Measurements from ENCODE around the gene XPC.

XPC gene

DNA sequence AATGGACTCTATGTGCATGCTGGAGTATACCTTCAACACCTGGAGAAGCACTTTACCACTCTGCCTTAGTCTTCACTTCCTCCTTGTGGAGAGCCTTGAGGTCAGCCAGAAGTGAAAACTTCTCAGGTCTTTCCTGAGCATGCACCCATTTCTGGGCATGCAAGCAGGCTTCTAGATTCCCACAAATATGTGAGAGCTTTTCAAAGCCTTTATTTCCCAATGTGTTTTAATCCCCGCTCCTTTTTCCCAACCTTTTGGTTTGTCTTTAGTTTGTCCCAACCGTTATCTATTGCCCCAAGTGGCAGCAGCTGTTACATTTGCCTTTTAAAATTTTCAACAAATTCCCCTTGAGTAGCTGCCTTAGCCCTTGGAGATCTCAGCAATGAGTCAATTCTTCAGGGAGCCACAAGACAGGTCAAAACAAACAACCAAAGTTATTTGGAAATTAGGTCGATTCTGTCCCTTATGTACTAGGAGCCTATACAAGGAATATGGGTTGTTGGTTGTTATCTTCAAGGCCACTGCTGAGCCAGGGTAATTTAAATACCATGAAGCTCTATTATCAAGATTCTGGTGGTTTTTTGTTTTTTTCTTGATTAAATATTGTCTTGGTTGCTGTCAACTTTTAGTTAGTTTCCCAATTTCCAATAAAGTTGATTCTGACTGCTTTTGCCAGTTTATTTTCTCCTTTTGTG lies 44.6 kb upstream of the XPC start:
- Histone ChIP-seq H3K27me3 (replicated peaks in 2 of 5; ENCODE audit: control insufficient read depth in 4 of 5, insufficient read depth in 5 of 5, low read length in 4 of 5) (no peaks in the 10 kb centered on the region), H3K27ac (ENCODE audit: insufficient read depth in 1 of 2, low read depth in 1 of 2, low read length in 2 of 2, poor library complexity in 1 of 2, severe bottlenecking in 2 of 2) (no peak overlapping the region), H3K36me3 (ENCODE audit: control insufficient read depth in 4 of 4, insufficient read depth in 4 of 4, low read length in 3 of 4) (peaks cover 0 to 2% (median 0%) of the 10 kb centered on the region in 4 experiments), H3K9me3 (ENCODE audit: control extremely low read depth in 1 of 5, control insufficient read depth in 4 of 5, insufficient read depth in 2 of 5, low read depth in 1 of 5, low read length in 4 of 5) (peaks cover 5 to 36% (median 7%) of the 10 kb centered on the region in 5 experiments), H3K4me3 (ENCODE audit: control insufficient read depth in 1 of 7, extremely low read depth in 1 of 7, insufficient read depth in 4 of 7, low read depth in 2 of 7, low read length in 6 of 7) (no peak overlapping the region), H3K4me1 (ENCODE audit: control extremely low read depth in 1 of 4, control insufficient read depth in 4 of 4, insufficient read depth in 4 of 4, low read length in 3 of 4) (peaks cover 0 to 8% (median 3%) of the 10 kb centered on the region in 4 experiments)
- WGBS (ENCODE audit: insufficient coverage) = 100% methylated on average over 2 of the region's 3 CpGs
- ChIA-PET CTCF (interaction anchor here (0.7 to 3.4 kb wide), 7 partner anchors 9 to 238 kb away, joined by 3 to 19 read pairs (median 3); no protein-coding TSS in a partner anchor), POLR2A (no interaction called here)
- no peak for DNase-seq

DNA sequence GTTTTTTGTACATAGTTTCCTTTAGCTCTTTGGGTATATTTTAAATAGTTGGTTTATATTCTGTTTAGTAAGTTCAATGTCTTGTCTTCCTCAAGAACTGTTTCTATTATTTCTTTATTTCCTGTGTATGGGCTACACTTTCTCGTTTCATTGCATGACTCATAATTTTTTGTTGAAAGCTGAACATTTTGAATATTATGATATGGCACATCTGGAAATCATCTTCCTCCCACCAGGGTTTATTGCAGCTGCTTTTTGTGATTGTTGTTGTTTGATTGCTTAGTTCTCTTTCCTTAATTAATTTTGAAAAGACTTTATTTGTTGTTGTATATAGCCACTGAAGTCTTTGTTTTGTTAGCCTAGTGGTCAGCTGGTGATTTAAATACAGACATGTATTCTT lies 44.1 kb upstream of the XPC start:
- Histone ChIP-seq H3K27me3 (replicated peaks in 2 of 5; ENCODE audit: control insufficient read depth in 4 of 5, insufficient read depth in 5 of 5, low read length in 4 of 5) (no peaks in the 10 kb centered on the region), H3K27ac (ENCODE audit: insufficient read depth in 1 of 2, low read depth in 1 of 2, low read length in 2 of 2, poor library complexity in 1 of 2, severe bottlenecking in 2 of 2) (no peak overlapping the region), H3K4me1 (ENCODE audit: control extremely low read depth in 1 of 4, control insufficient read depth in 4 of 4, insufficient read depth in 4 of 4, low read length in 3 of 4) (peaks cover 0 to 8% (median 3%) of the 10 kb centered on the region in 4 experiments), H3K9me3 (ENCODE audit: control extremely low read depth in 1 of 5, control insufficient read depth in 4 of 5, insufficient read depth in 2 of 5, low read depth in 1 of 5, low read length in 4 of 5) (peaks cover 5 to 36% (median 7%) of the 10 kb centered on the region in 5 experiments), H3K4me3 (ENCODE audit: control insufficient read depth in 1 of 7, extremely low read depth in 1 of 7, insufficient read depth in 4 of 7, low read depth in 2 of 7, low read length in 6 of 7) (no peak overlapping the region), H3K36me3 (ENCODE audit: control insufficient read depth in 4 of 4, insufficient read depth in 4 of 4, low read length in 3 of 4) (peaks cover 0 to 2% (median 0%) of the 10 kb centered on the region in 4 experiments)
- WGBS (ENCODE audit: insufficient coverage) = no CpG with 5 or more reads among the region's 1 CpG
- CTCF ChIA-PET = interaction anchor here (0.7 to 3.4 kb wide), 5 partner anchors 8 to 39 kb away, joined by 3 to 19 read pairs (median 3); no protein-coding TSS in a partner anchor
- DNase-seq = peak in 1 of 3 donors; percentile 33
- POLR2A ChIA-PET = no interaction called here

DNA sequence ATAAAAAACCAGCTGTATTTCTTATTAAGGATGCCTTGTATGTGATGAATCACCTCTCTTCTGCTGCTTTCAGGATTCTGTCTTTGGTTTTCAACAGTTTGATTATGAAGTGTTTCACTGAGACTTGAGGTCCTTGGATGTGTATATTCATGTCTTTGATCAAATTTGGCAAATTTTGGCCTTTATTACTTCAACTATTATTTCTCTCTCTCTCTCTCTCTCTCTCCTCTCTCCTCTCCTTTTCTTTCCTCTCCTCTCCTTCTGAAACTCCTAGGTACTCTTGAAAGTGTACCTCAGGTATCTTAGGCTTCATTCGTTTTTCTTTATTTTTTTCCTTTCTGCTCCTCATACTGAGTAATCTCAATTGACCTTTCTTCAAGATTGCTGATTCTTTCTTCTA lies 43.5 kb upstream of the XPC start:
- Histone ChIP-seq H3K36me3 (ENCODE audit: control insufficient read depth in 4 of 4, insufficient read depth in 4 of 4, low read length in 3 of 4) (peaks cover 0 to 2% (median 0%) of the 10 kb centered on the region in 4 experiments), H3K4me1 (ENCODE audit: control extremely low read depth in 1 of 4, control insufficient read depth in 4 of 4, insufficient read depth in 4 of 4, low read length in 3 of 4) (peaks cover 0 to 8% (median 3%) of the 10 kb centered on the region in 4 experiments), H3K9me3 (ENCODE audit: control extremely low read depth in 1 of 5, control insufficient read depth in 4 of 5, insufficient read depth in 2 of 5, low read depth in 1 of 5, low read length in 4 of 5) (peaks cover 5 to 36% (median 7%) of the 10 kb centered on the region in 5 experiments), H3K27ac (ENCODE audit: insufficient read depth in 1 of 2, low read depth in 1 of 2, low read length in 2 of 2, poor library complexity in 1 of 2, severe bottlenecking in 2 of 2) (no peak overlapping the region), H3K4me3 (ENCODE audit: control insufficient read depth in 1 of 7, extremely low read depth in 1 of 7, insufficient read depth in 4 of 7, low read depth in 2 of 7, low read length in 6 of 7) (no peak overlapping the region), H3K27me3 (replicated peaks in 2 of 5; ENCODE audit: control insufficient read depth in 4 of 5, insufficient read depth in 5 of 5, low read length in 4 of 5) (no peaks in the 10 kb centered on the region)
- ChIA-PET POLR2A (no interaction called here), CTCF (interaction anchor here (0.7 to 3.4 kb wide), 3 partner anchors 10 to 40 kb away, joined by 3 to 19 read pairs (median 5); no protein-coding TSS in a partner anchor)
- peak in 1 of 3 donors; percentile 23 for DNase-seq
- WGBS (ENCODE audit: insufficient coverage) = no CpG with 5 or more reads among the region's 1 CpG

DNA sequence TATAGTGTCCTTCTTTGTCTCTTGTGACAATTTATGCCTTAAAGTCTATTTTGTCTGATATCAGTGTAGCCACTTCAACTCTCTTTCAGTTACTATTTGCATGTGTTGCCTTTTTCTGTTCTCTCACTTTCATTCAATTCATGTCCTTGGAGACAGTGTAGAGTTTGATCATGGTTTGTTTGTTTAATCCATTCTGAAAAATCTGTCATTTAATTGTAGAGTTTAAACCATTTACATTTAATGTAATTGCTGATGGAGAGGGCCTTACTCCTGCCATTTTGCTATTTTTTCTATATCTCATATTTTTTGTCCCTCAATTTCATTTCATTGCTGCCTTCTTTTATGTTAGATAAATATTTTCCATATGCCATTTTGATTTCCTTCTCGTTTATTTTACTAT lies 42.5 kb upstream of the XPC start:
- Histone ChIP-seq H3K27ac (ENCODE audit: insufficient read depth in 1 of 2, low read depth in 1 of 2, low read length in 2 of 2, poor library complexity in 1 of 2, severe bottlenecking in 2 of 2) (no peak overlapping the region), H3K9me3 (ENCODE audit: control extremely low read depth in 1 of 5, control insufficient read depth in 4 of 5, insufficient read depth in 2 of 5, low read depth in 1 of 5, low read length in 4 of 5) (peaks cover 5 to 36% (median 7%) of the 10 kb centered on the region in 5 experiments), H3K27me3 (replicated peaks in 2 of 5; ENCODE audit: control insufficient read depth in 4 of 5, insufficient read depth in 5 of 5, low read length in 4 of 5) (no peaks in the 10 kb centered on the region), H3K4me3 (ENCODE audit: control insufficient read depth in 1 of 7, extremely low read depth in 1 of 7, insufficient read depth in 4 of 7, low read depth in 2 of 7, low read length in 6 of 7) (no peak overlapping the region), H3K36me3 (ENCODE audit: control insufficient read depth in 4 of 4, insufficient read depth in 4 of 4, low read length in 3 of 4) (peaks cover 0 to 2% (median 0%) of the 10 kb centered on the region in 4 experiments), H3K4me1 (ENCODE audit: control extremely low read depth in 1 of 4, control insufficient read depth in 4 of 4, insufficient read depth in 4 of 4, low read length in 3 of 4) (peaks cover 0 to 6% (median 3%) of the 10 kb centered on the region in 4 experiments)
- ChIA-PET CTCF (interaction anchor here (1.8 kb wide), 1 partner anchor 11 kb away, joined by 5 read pairs; no protein-coding TSS in a partner anchor), POLR2A (no interaction called here)
- no CpG with 5 or more reads among the region's 1 CpG for WGBS (ENCODE audit: insufficient coverage)
- no peak for DNase-seq

DNA sequence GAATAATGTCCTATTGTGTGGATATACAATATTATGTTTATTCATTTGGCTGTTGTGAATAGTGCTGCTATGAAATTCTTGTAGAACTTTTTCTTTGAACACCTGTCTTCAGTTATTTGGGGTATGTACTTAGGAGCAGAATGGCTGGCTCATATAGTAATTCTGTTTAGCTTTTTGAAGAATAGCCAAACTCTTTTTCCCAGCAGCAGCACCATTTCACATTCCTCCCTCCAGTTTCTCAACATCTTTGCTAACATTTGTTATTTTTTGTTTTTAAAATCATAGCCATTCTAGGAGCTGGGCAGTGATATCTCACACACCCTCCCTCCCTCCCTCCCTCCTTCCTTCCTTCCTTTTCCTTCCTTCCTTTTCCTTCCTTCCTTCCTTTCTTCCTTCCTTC lies 40.0 kb upstream of the XPC start:
- POLR2A ChIA-PET = no interaction called here
- CTCF ChIA-PET = interaction anchor here (0.6 to 7.8 kb wide), 6 partner anchors 10 to 243 kb away, joined by 3 to 65 read pairs (median 6); no protein-coding TSS in a partner anchor
- peaks cover 0 to 3% (median 0%) of the 10 kb centered on the region in 4 experiments for H3K4me1 ChIP-seq (ENCODE audit: control extremely low read depth in 1 of 4, control insufficient read depth in 4 of 4, insufficient read depth in 4 of 4, low read length in 3 of 4)
- peaks cover 0 to 23% (median 5%) of the 10 kb centered on the region in 5 experiments for H3K9me3 ChIP-seq (ENCODE audit: control extremely low read depth in 1 of 5, control insufficient read depth in 4 of 5, insufficient read depth in 2 of 5, low read depth in 1 of 5, low read length in 4 of 5)
- no peaks in the 10 kb centered on the region for H3K27me3 ChIP-seq (replicated peaks in 2 of 5; ENCODE audit: control insufficient read depth in 4 of 5, insufficient read depth in 5 of 5, low read length in 4 of 5)
- no peak overlapping the region for H3K27ac ChIP-seq (ENCODE audit: insufficient read depth in 1 of 2, low read depth in 1 of 2, low read length in 2 of 2, poor library complexity in 1 of 2, severe bottlenecking in 2 of 2)
- H3K4me3 ChIP-seq (ENCODE audit: control insufficient read depth in 1 of 7, extremely low read depth in 1 of 7, insufficient read depth in 4 of 7, low read depth in 2 of 7, low read length in 6 of 7) = no peak overlapping the region
- DNase-seq = no peak
- H3K36me3 ChIP-seq (ENCODE audit: control insufficient read depth in 4 of 4, insufficient read depth in 4 of 4, low read length in 3 of 4) = peaks cover 0 to 2% (median 0%) of the 10 kb centered on the region in 4 experiments

DNA sequence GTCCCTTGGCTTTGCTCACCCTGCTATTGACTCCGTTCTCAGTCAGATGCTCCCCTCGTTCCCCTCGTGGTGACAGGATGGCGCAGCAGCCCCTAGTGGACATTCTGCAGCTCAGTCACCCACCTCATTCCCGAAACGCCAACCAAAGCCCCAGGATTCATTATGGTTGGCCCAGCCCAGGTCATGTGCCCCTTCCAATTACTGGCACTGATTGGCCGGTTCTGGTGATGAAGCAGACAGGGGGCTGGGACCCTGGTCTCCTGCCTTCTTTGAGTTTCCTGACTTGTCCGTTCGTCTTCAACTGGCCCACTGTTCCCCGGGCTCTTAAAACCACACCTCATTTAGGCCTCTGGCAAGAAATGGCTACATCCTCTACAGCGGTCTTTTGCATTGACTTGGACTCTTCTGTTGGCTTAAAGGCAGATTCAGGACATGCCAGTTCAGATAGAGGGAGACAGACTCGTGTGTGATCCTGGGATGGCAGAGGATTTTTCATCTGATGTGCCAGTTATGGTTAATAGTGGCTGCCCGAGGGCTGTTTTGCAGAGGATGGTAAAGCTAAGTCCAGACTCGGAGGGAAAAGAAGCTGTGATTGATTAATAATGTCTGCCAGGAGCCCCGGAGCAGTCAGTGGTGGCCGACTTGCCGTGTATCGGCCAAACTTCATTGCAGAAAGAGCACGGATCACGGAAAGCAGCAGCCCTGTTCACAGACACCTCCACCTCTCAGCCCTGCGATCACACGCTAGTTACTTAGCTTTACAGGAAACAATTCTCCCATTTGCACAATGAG lies 38.1 kb upstream of the XPC start:
- ChIA-PET CTCF (interaction anchor here (0.8 to 7.8 kb wide), 9 partner anchors 9 to 164 kb away, joined by 3 to 65 read pairs (median 5); no protein-coding TSS in a partner anchor), POLR2A (interaction anchor here (0.6 kb wide), 1 partner anchor 74 kb away, joined by 3 read pairs; no protein-coding TSS in a partner anchor)
- H3K27ac ChIP-seq (ENCODE audit: insufficient read depth in 1 of 2, low read depth in 1 of 2, low read length in 2 of 2, poor library complexity in 1 of 2, severe bottlenecking in 2 of 2) = no peak overlapping the region
- H3K4me3 ChIP-seq (ENCODE audit: control insufficient read depth in 1 of 7, extremely low read depth in 1 of 7, insufficient read depth in 4 of 7, low read depth in 2 of 7, low read length in 6 of 7) = peak overlapping the region in 1 of 7 experiments; percentile 36
- no peaks in the 10 kb centered on the region for H3K27me3 ChIP-seq (replicated peaks in 2 of 5; ENCODE audit: control insufficient read depth in 4 of 5, insufficient read depth in 5 of 5, low read length in 4 of 5)
- WGBS (ENCODE audit: insufficient coverage) = 79% methylated on average over 21 of the region's 22 CpGs
- no peaks in the 10 kb centered on the region for H3K36me3 ChIP-seq (ENCODE audit: control insufficient read depth in 4 of 4, insufficient read depth in 4 of 4, low read length in 3 of 4)
- peak in 1 of 3 donors; percentile 78 for DNase-seq
- peaks cover 0 to 14% (median 0%) of the 10 kb centered on the region in 5 experiments for H3K9me3 ChIP-seq (ENCODE audit: control extremely low read depth in 1 of 5, control insufficient read depth in 4 of 5, insufficient read depth in 2 of 5, low read depth in 1 of 5, low read length in 4 of 5)
- no peaks in the 10 kb centered on the region for H3K4me1 ChIP-seq (ENCODE audit: control extremely low read depth in 1 of 4, control insufficient read depth in 4 of 4, insufficient read depth in 4 of 4, low read length in 3 of 4)
